ENCODE data around the gene SHANK1.
A peak's percentile ranks its signal among the peaks of the same experiment; 100 is the strongest.

SHANK1 gene

DNA sequence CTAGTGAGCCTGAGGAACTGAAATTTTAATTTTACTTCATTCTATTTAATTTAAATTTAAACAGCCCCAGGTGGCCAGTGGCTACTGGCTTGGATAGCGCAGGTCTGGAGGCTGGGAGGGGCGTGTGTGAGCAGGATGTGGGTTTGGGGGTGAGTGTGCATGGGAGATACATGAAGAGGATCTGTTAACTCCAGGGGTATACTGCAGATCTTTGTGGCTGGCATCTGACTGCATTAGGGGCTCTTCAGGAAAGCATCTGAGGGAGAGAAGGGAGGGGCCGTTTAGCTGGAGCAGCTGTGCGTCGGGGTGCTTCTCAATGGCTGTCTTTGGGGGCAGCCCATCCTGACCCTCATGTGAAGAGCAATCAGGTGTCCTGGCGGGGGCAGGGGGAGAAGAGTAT is 6.8 kb downstream of the SHANK1 start:
- DNase-seq: no peak

DNA sequence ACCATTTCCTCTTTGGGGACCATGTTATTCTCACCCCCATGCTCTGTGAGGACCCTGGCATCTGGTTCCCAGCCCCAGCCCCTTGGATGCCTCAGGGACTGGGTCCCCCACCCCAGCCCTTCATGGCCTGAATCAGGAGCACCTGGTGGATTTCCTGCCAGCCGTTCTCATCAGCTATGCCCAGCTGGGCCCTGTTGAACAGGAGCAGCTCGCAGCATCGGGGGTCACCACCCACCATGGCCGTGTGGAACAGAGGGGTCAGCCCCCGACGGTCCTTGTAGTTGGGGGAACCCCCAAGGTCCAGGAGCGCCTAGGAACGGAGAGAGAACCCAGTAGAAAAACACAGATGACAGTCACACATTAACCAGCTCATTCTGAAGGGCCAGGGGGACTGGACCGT is 7.8 kb downstream of the SHANK1 start:
- no peak for DNase-seq

DNA sequence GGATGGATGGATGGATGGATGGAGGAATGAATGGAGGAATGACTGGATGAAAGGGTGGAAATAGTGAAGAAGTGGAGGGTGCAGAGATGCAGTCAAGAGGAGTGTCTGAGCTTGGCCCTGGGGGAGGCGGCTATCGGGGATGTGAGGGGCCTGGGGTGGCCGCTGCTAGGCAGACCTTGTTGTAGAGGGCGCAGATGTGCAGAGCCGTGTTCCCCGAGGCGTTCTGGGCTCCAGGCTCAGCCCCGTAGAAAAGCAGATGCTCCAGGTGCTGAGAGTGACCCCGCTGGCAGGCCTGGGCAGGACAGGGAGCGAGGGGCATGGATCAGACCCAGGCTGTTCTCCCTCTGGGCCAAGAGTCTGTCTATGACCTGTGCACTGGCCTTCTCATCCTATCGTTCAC is 8.4 kb downstream of the SHANK1 start:
- no peak for DNase-seq

DNA sequence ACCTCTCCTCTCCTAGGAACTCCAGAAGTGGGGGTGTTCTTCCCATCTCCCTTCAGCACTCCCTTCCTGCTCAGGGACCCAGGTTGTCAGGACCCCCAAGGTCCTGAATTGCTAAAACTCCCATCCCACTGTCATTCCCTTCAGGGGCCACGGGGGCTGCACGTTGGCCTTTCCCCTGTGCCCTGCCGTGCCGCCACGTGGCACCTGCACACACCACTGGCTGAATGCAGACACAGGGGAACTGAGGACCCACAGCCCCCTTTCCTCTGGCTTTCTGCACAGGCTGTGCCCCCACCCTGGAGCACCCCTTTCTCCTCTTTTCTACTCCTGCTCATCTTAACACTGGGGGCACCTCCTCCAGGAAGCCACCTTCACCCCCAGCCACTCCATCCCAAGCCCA is 9.0 kb downstream of the SHANK1 start:
- DNase-seq: no peak

DNA sequence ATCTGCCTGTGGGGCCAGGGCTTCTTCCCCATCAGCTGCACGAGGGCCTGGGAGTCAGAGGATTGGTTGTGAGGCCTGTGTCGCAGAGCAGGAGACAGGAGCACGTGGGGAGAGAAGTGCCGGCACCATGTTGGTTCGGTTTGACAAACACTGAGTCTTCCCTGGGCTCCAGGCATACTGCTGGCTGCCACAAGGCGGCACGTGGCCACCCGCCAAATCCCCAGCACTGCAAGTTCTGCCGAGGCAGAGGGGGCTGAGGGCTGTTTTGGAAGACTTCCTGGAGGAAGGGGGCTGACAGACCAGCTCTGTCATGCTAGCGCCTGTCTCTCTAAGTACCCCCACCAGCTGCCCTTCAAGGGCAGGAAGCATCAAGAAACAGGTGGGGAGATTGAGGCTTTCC is 9.5 kb downstream of the SHANK1 start:
- peak in 1 of 56 donors; percentile 14 for DNase-seq

DNA sequence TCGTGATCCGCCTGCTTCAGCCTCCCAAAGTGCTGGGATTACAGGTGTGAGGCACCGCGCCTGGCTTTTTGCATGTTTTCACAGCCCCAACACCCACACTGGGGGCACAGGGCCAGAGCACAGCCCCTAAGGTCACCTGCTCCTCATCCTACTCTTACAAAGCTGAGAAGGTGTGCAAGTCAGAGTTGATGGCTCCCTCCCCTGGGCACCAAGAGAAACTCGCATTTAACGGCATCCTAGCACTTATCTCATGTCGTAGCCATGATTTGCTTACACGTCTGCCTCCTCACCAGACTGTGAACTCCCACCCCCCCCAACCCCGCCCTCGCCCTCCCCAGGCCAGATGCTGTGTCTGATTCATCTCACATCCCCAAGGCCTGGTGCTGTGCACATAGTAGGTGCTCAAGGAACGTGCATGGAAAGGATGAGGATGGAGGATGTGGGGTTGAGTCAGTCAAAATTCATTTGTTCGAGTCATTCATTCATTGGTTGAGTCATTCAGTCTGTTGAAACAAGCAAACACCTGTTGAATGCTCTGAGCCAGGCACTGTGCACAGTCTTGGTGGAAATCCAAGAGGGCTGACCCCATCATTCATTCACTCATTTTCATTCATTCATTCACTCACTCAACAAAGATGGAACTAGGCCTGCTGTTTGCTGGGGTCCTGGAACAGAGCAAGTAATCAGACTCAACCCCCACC is 11.3 kb downstream of the SHANK1 start:
- DNase-seq: no peak

DNA sequence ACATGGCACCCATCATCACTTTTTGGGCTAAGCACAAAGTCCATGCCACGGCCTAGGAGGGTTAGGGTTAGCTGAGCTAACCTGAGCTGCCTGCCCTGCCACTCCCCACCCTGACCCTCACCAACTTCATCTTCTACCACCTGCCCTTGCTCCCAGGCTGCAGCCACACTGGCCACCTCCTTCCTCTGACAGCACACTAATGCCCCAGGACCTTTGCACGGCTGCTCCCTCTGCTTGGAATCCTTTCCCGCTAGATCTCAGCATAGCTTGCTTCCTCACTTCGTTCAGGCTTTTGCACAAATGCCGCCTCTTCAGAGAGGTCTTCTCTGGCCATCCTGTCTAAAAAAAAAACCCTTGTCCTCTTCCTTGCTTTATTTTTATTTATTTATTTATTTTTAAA is 13.2 kb downstream of the SHANK1 start:
- DNase-seq: no peak

DNA sequence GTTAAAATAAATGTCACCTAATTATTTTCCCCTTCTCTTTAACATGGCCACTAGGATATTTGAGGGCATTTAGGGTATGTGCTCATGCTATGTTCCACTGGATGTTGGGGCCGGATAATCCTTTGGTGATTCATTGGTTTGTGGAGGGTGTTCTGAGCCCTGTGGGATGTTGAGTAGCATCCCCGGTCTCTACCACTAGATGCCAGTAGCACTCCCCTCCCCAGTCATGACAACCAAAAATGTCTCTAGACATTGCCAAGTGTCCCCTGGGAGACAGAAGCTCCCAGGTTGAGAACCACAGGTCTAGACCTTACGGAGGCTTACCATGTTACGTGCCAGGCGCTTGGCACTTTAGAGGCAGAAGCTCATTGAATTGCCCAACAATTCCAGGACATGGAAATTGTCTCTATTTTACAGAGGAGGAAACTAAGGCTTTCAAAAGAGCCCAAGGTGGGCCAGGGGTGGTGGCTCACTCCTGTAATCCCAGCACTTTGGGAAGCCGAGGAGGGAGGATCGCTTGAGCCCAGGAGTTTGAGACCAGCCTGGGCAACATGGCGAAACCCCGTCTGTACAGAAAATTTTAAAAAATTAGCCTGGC is 14.1 kb downstream of the SHANK1 start:
- peak in 9 of 56 donors; percentile 2 to 40 (median 18) for DNase-seq

DNA sequence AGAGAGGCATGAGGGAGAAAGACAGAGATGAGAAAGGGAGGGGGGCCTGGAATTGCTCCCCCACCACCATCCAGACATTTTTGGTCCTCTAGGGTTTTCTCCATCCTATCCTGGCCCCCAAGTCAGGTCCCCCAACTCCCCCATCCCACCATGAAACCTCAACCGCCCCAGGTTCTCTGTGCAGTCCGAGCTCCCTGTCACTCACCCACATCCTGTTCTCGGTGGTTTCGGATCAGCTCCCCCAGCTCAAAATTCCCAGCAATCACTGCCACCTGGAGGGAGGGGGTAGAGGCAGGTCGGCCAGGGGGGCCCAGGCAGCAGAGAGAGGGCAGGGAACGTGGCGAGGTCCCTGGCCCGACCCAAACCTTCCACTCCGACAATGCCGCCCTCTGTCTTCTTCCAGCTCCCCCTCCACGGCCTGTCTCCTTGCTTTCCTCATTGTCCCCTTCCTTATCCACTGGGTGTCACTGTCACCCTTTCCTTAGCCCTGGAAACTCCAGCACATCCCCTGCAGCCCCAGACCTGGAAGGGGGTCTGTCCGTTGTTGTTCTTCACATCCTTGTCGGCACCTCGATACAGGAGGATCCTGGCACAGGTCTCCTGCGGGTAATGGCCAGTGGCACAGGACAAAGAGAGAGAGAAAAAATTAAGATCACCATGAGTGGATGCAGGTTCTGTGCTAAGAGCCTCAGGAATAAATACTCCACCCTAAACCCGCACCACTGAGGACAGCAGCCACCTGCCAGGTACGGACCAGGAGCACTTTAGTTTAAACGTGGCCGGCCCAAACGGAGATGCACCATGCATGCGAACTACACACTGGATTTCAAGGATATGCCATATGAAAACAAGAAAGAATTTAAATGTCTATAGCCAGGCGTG is 15.4 kb downstream of the SHANK1 start:
- DNase-seq: no peak

DNA sequence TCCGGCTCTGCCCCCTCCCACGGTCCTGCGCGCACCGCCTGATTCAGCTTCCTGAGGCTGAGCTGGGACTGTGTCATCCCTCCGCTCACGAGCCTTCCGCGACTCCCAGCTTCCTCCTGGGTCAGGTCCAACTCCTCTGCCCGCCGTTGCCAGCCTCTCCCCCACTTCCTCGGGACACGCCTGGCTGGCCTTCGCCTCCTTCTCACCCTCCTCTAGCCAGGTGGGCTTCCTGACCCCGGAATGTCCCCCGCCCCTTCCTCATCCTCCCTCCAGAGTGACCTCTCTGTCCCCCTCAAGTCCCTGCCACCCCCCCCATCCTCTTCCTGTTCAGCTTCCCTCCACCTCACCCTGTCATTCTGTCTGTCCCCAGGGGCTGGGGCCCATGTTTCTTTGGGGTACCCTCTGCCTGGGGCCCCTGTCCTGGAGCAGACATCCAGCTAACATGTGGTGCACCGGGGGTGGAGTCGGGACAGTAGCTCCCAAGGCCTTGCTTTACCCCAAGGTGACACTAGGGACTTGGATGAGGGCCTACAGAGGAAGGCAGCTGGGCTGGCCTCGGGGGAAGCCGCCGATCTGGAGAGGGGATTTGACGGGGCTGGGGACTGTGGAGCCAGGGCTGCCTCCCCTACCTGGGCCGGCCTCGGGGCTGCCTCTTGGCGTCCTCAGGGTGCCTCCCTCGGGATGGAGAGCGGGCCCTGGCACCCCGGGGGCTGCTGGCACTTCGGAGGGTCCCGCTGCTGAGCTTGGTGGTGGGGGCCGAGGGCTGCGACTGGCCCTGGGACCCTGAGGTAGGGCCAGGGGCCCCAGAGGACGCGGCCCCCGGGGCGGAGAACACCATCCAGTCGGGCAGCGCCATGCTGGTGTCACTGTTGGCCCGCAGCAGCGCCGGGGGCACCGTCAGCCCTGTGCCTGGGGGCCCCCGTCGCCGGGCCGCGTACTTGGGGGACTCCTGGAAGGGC is 16.5 kb downstream of the SHANK1 start:
- DNase-seq: no peak

DNA sequence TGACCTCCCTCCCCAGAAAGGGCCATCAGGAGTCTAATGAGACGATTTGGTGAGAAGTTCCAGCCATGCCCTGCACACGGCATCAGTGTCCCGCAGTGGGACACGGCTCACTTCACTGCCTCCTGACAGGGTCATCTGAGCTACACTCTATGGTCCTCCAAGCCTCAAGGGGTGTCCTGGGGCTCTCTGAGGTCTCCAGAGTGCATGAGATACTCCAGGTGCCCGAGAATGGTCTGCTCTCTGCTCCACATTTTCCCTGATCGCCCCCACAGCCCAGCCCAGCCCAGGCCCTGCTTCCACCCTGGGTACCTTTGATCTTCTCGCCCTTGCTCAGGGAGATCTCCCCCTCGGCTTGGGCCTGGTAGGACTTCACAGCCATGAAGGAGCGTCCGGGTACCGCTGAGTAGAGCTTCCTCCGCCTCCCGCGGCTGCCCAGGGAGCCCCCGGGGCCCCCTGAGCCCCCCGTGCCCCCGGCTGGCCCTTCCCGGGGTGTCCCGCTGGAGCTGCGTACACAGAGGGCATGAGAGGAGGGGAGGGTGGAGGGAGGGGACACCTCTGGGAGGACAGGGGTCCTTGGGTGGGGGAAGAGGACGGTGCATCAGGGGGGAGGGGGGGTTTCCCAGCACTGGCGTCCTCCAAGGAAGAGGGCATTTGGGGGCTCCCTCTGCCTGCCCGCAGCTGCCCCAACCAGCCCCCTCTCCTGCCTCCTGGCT is 17.3 kb downstream of the SHANK1 start:
- no peak for DNase-seq

DNA sequence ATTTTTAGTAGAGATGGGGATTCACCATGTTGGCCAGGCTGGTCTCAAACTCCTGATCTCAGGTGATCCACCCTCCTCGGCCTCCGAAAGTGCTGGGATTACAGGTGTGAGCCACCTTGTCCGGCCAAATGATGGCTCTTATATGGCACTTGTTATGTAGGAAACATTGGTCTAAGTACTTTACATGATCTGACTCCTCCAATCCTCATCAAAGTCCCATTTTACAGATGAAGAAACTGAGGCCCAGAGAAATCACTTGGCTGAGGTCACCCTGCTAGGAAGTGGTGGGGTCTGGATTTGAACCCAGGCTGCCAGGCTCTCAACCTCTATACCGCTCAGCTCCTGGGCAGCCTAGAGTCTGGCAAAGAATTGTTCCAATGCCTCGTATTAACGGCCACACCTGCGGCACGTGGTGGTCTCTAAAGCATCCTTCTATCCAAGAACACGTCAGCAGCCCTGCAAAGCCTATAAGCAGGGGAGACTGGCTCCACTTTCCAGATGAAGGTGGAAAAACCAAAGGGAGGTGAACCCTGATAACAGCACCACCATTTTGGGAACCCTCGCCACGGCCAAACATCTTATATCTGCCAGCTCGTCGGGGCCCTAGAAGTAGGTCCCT is 18.1 kb downstream of the SHANK1 start:
- no peak for DNase-seq

DNA sequence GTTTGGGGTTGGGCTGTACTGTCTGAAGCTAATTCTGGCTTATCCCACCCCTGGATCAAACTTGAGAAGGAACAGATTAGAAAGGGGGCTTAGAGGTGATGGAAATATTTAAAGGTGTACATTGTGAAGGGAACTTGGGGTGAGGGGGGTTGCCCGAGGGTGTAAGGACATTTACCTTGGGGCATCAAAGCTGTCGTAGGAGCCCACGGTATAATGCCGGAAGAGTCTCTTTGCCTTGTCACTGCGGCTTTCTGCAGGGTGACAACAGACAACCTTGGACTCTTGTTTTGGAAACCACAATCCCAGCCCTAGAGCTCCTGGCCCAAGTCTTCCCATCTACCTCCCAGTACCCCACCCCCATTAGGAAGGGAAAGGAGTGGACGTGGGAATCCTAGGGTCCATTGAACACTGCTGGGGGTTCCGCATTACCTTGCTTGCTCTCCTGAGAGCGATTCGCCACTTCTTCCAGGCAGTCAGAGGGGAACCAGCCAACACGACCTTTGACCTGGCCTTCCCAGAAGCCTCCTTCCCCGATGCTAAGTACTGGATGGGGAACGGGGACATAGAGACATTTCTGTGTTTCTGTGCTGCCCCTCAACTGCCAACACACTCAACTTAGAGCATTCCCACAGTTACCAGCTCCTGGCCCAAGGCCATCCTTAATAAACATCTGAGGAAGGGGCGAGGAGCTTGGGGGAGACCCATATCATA is 22.0 kb downstream of the SHANK1 start:
- no peak for DNase-seq

DNA sequence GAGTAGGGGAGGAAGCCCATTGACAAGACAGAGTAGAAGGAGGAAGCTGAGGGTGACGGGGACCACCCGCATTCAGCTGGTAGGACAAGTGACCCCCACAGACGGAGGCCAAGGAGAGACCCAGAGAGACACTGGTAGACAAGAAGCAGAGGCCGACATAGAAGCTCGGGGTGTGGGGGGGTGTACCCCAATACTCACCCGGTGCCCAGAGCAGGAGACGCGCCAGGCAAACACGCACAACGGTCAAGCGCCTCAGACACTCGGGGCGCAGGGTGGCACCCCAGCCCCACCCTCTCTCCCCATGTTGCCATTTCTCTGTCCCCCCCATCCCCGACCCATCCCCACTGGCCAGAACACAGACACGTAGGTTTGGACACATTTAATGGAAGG is 23.5 kb downstream of the SHANK1 start:
- no peak for DNase-seq

DNA sequence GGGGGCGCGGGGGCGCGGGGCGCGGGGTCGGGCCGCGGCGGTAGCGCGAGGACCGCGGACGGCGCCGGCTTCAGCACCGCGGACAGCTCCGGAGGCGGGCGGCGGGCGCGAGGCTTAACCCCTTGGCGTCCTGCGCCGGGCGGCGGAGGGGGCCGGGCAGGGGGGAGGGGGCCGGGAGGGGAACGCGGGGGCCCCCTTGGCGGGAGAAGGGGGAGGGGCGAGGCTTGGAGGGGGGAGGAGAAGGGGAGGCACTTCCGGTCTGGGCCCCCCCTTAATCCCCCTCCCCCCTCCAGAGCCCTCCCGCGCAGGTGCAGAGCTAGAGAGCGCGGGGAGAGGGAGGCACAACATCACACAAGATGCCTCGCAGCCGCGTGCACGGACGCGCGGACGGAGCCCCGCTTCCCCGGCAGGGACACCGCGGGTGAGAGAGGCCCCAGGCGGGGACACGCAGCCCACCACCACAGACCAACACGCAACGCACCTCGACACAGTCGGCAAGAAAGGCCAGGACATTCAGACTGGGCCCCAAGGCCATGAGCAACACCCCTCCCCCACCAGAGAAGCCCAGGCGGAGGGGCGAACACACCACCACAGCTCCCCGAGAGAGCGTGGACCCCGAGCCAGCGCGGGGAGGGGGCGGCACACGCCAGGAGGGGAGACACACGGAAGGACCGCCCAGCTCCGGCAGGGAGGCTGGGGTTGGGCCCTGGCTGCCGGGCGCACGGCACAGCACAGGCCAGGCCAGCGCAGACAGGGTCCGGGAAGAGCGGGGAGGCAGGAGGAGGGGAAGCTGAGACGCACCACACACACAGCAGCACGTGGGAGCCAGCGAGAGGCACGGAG is 24.1 kb downstream of the SHANK1 start:
- peak in 7 of 56 donors; percentile 4 to 51 (median 30) for DNase-seq

DNA sequence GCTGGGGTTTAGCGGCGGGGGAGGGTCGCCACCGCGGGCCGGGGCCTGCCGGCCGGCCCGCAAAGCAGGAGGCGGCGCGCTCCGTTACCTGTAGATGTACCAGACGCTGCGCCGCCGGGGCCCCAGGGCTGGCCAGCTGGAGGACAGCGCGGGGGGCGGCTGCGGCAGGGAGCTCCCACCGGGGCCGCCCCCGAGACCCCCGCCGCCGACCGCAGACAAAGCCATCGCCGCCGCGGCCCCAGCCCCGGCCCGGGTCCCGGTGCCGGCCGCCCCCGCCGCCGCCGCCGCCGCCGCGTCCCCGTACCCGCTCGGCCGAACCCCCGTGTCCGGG is 24.8 kb downstream of the SHANK1 start:
- DNase-seq: no peak

DNA sequence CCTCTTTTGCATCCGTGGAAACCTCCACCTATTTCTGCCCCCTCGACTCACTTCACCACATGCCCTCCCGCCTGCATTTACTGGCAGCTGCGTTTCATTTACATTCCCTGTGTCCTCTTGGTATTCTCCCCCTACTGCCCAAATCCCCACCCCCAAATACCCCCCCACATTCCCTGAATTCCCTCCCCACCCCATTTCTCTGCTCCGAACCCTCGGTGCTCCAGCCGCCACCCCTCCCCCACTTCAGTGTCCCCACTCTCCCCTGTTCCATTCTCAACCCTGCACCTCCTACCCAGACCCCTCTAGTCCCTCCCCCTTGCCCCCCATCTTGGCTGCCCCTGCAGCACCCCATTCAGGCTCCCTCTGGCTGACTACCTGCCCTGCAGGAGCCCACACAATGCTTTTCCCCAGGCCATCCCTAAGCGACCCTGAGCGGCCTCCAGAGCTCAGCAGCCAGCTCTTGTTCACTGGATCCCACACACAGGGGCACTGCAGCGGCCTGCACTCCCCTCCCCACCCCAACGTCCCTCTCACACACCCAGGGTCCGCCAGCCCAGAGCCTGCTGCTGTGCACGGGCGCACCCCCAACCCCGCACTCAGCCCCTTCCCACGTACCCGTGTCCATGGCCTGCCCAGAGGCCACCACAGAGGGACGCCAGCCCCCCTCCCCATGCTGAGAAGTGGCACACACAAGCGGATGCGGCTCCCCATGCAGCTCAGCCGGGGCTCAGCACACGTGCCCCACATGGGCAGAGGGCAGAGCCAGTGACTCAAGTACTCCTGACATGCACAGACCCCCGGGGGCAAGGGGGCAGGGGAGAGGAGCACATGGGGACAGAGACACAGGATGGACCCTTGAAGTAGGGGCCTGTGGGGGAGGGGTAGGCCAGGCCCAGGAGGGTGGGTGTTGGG is 26.3 kb downstream of the SHANK1 start:
- DNase-seq: no peak
